NCI-H460 (cell line): Measurements from ENCODE around the gene LSM2. TPM values are rescaled to one million over a fixed set of nuclear protein-coding genes. Genes with fewer than 3 reads are reported as not detected.
A peak's percentile ranks its signal among the peaks of the same experiment; 100 is the strongest.
"Not testable (repeated sequence)": the region's sequence is repeated elsewhere in the genome, so short reads cannot be mapped to it uniquely, and the experiment has no call there.

ENCODE experiments used
- DNase-seq: peaks from one replicate; pipeline ENCODE4 v3.0.0-alpha.2; 2016; ENCODE audit warnings: low read depth; ENCODE audit errors: extremely low read depth
- polyA plus RNA-seq: library from polyadenylated mRNA; depleted of rRNA; stranded (reverse); fragments of >200 nt; gene quantifications from 2 replicates; pipeline ENCODE4 v1.2.3, GENCODE V29; 2014; cell fraction: nucleus; rRNA removed
- total RNA-seq: library from RNA; depleted of rRNA; stranded (reverse); fragments of >200 nt; shearing (Covaris generic); gene quantifications from 2 replicates; pipeline ENCODE4 v1.2.3, GENCODE V29; 2014; rRNA removed

The LSM2 gene
- total RNA-seq = 62.6 and 64.3 TPM in 2 replicates
- 51.6 and 78.9 TPM in 2 replicates for polyA plus RNA-seq

GRCh38 chr6:31806470-31807272 is at the start of gene LSM2:
Gene LSM2, minus strand, starts transcription at chr6:31806966. Its CDS starts 209 bp downstream, at chr6:31806757.
- DNase-seq = peak; percentile 91

- DNase-seq = not testable (repeated sequence)
Measured at GRCh38 chr6:31851980-31852718, 45.4 kb upstream of the LSM2 start.

- DNase-seq = no peak
Measured at GRCh38 chr6:31851485-31851832, 44.7 kb upstream of the LSM2 start.

- DNase-seq = no peak
Measured at GRCh38 chr6:31850765-31851484, 44.2 kb upstream of the LSM2 start.

GRCh38 chr6:31847276-31847978 is 40.7 kb upstream of the LSM2 start:
- no peak for DNase-seq

- no peak for DNase-seq
Measured at GRCh38 chr6:31844507-31844906, 37.7 kb upstream of the LSM2 start.

GRCh38 chr6:31842053-31842452 is 35.3 kb upstream of the LSM2 start:
- no peak for DNase-seq

GRCh38 chr6:31839779-31840126 is 33.0 kb upstream of the LSM2 start:
- DNase-seq = not testable (repeated sequence)

- DNase-seq = no peak
Measured at GRCh38 chr6:31838968-31839367, 32.2 kb upstream of the LSM2 start.

GRCh38 chr6:31838114-31838553 is 31.4 kb upstream of the LSM2 start:
- DNase-seq = not testable (repeated sequence)

GRCh38 chr6:31837369-31838113 is 30.8 kb upstream of the LSM2 start:
- no peak for DNase-seq

GRCh38 chr6:31836474-31837368 is 30.0 kb upstream of the LSM2 start:
- no peak for DNase-seq

- DNase-seq = no peak
Measured at GRCh38 chr6:31836047-31836473, 29.3 kb upstream of the LSM2 start.

GRCh38 chr6:31834367-31835250 is 27.8 kb upstream of the LSM2 start:
- peak; percentile 81 for DNase-seq

GRCh38 chr6:31831350-31832215 is 24.8 kb upstream of the LSM2 start:
- DNase-seq = no peak

- DNase-seq = no peak
Measured at GRCh38 chr6:31830886-31831335, 24.1 kb upstream of the LSM2 start.
